Activated CD4-positive, alpha-beta T cell treated with anti-CD3 and anti-CD28 coated beads for 48 hours (primary cell): ENCODE data around the gene MTMR8.
"Not testable (repeated sequence)": the region's sequence is repeated elsewhere in the genome, so short reads cannot be mapped to it uniquely, and the experiment has no call there.

Experiments used
- DNase-seq: peaks from one replicate; pipeline ENCODE4 v3.0.0-alpha.2; 2020

The MTMR8 gene

GRCh38 chrX:64394874-64395567 lies at the start of gene MTMR8:
Gene MTMR8, minus strand, starts transcription at chrX:64395452. Its CDS starts 89 bp downstream, at chrX:64395363.
- peak; percentile 85 for DNase-seq

DNA sequence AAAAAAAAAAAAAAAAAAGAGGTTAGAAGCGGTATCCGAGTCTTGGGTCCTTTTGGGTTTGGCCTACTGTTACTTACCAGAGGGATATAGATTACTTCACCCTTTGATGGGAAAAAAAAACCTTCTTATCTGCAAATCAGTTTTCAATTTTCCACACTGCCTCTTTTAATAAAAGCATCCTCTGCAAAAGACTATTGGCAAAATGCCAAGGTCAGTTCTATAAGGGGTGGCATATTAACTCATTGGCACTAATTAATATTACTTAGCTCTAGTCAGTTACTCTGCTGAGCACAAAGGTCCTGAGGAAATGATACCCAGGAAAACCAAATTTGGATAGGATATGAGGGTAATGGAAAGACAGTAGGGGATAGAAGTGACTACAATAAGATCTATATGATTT lies 44.3 kb upstream of the MTMR8 start:
- DNase-seq = no peak

DNA sequence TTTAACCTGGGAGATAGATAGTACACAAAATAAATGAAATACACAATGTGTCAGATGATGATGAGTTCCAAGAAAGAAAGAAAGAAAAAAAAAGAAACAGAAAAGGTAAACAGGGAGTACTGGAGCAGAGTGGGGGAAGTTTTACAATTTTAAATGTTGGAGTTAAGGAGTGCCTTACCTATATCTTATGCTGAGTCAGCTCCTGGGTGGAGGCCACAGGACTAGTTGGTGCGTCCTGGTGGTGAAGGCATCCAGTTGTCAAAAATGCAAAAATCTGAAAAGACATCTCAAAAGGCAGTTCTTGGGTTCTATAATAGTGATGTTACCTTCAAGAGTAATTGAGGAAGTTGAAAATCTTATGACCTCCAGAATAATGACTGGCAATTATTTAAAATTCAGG lies 42.4 kb upstream of the MTMR8 start:
- no peak for DNase-seq

GRCh38 chrX:64437218-64437617 lies 42.0 kb upstream of the MTMR8 start:
- no peak for DNase-seq

GRCh38 chrX:64428371-64428770 lies 33.1 kb upstream of the MTMR8 start:
- no peak for DNase-seq

- DNase-seq = peak; percentile 2
These were observed 32.5 kb upstream of the MTMR8 start for GRCh38 chrX:64427787-64428186.

GRCh38 chrX:64427281-64427680 lies 32.0 kb upstream of the MTMR8 start:
- DNase-seq = no peak

GRCh38 chrX:64409730-64410129 lies 14.5 kb upstream of the MTMR8 start:
- not testable (repeated sequence) for DNase-seq

- no peak for DNase-seq
These were observed 2.8 kb upstream of the MTMR8 start for GRCh38 chrX:64398088-64398487.

DNA sequence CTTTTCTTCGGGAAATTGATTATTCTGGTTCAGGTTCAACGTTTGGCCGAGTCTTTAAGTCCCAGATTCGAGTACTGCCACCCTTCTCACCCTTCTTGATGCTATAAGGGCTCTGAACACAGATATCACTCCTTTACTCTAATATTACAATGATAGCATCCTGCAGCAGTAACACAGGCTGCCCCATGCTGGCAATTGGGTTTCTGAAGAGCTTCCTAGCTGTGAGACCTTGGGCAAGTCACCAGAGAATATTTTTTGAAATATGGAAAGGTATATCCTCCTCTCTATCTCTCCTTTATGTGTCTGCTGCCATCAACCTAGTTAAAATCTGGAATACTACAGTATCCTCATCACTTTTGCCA lies 297 bp upstream of the MTMR8 start:
- no peak for DNase-seq

- no peak for DNase-seq
These were observed 986 bp downstream of the MTMR8 start for GRCh38 chrX:64394059-64394873.

DNA sequence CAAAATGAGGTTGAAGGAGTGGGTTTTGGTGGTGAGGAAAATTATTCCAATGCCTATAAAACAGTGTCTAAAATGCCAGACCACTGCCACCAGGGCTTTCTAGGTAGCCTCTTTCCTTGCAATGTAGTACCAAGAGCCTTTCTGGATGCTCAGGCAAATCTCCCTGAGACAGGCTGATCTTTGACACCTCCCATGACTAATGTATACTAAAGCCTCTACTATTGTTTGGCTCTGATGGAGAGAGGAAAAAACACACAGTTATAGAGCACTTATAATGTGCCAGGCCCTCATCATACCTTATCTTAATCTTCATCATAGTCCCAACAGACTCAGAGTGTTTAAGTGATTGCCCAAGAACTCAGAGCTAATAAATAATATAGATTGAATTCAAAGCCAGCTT lies 5.8 kb downstream of the MTMR8 start:
- no peak for DNase-seq

- DNase-seq = not testable (repeated sequence)
These were observed 14.5 kb downstream of the MTMR8 start for GRCh38 chrX:64380789-64381188.

DNA sequence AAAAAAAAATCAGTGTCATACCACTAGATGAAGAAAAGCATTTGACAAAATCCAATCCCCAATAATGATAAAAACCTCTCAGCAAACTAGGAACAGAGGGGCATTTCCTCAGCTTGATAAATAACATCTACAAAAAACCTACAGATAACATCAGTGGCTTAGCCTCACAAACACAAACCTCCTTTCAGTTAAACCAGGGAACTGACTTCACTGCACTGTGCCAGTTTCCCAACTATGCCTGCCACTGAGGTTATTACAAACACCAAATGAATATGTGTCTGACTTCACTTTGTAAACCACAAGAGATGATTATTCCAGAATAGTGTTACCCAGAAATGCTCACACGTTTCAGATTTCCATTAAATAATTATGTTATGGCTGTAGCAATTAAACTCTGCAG lies 15.3 kb downstream of the MTMR8 start:
- no peak for DNase-seq

GRCh38 chrX:64377753-64378152 lies 17.5 kb downstream of the MTMR8 start:
- DNase-seq = no peak

GRCh38 chrX:64352081-64352480 lies 43.2 kb downstream of the MTMR8 start:
- no peak for DNase-seq

GRCh38 chrX:64350521-64350920 lies 44.7 kb downstream of the MTMR8 start:
- no peak for DNase-seq

- DNase-seq = no peak
These were observed 45.2 kb downstream of the MTMR8 start for GRCh38 chrX:64350047-64350446.

DNA sequence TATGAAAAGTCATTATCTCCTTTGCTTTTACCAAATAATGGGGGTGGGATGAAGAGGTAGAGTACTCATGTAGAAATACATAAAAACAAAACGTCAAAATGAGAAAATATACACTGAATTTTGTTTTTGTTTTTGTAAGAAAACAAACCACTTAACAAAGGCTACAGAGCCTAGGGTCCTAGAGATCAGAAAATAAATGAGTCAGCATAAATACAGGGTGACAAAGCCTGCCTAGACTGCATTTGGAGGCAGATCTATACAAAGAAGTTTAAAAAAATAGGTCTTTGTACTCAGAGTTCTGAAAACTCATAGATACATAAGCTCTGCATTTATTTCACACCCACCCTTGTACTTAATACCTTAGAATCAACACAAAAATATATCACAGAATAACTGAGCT lies 52.4 kb downstream of the MTMR8 start:
- DNase-seq = no peak

- no peak for DNase-seq
These were observed 57.0 kb downstream of the MTMR8 start for GRCh38 chrX:64338296-64338695.

DNA sequence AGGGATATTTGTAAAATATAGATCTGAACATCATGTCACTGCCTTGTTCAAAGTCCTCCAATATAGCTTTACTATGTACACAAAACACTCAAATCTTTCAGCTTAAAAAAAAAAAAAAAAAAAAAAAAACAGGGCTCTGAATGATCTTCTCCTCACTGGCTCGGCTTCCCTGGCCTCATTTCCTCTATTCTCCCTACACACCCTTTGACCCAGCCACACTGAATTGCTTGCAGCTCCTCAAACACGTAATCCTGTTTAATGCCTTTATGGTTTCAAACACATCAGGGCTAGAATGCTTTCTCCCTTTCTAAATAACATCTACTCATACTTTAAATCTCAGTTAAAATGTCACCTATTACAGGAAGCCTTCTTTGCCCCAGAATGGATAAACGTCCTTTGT lies 60.8 kb downstream of the MTMR8 start:
- DNase-seq = no peak

DNA sequence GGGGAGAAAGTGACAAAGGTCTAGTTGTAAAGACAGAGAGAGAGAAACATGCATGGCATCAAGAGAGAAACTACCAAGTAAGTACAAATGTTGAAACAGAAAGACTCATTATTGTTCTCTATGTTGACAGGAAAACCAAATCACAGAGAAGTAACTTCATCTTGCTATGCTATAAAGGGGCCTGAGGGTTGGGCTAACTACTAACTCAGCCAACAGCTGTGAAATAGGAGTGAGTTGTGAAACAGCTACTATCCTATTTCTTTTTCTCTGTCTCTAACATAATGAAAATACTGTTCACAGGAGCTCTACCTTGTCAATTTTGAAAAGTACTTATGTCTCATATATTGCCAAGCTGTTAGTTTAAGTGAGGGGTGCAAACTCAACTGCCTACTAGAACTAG lies 65.0 kb downstream of the MTMR8 start:
- DNase-seq = no peak

DNA sequence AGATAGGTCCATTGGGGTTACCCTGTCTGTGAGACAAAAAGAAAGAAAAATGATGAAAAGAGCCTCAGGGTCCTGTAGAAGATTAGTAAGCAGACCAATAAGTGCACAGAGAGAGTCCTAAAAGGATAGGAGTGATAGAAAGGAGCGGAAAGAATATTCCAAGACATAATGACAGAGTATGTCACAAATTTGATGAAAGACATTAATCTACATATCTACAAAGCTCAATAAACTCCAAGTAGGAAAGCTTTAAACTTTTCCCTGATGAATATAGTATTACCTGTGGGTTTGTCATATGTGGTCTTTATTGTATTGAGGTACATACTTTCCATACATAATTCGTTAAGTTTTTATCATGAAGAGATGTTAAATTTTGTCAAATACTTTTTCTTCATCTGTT lies 73.7 kb downstream of the MTMR8 start:
- no peak for DNase-seq

DNA sequence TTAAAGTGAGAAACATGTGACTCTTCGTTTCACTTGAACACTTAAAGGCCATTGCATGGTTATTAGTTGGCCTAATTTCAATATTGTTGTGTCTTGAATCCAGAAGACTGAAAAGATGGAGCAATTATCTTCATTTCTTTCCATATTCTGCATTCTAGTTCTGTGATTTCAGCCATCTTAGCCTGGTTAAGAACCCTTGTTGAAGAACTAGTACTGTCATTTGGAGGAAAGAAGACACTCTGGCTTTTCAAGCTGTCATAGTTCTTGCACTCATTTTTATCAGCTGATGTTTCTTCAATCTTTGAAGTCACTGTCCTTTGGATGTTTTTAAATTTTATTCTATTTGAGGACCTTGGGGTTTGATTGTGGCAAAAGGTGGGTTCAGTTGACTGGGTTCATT lies 81.6 kb downstream of the MTMR8 start:
- DNase-seq = no peak

DNA sequence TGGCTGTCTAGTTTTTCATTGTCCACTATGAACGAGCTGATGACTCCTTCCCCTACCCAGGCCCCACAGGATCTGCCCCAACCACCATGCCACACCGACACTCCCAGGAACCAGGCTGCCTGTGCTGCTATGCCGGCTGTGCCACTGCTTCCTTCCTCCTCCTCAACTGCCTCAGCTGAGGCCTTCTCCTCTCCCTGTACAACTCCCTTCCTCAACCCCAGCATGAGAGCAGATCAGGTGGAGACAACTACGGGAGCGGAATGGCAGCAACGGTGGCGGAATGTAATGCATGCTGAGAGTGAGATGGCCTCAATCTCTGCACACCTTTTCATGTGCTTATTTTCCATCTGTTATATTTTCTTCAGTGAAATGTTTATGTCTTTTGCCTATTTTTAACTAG lies 88.5 kb downstream of the MTMR8 start:
- no peak for DNase-seq
